K562 (cell line): ENCODE results near the gene PIP5KL1. TPM values are rescaled to one million over a fixed set of nuclear protein-coding genes. Genes with fewer than 3 reads are reported as not detected.

Source experiments
- ATAC-seq: fragments of 200-7000 bp; cut with Tn5 transposase; 3 replicates; pipeline ENCODE4 v1.9.1; 2020; ENCODE audit warnings: moderate library complexity
- BruUV-seq: library from RNA; stranded (reverse); fragments of 400-500 nt; replicated peaks from 2 replicates; lab custom pipeline; 2021; lab: Mats Ljungman, UMichigan
- CTCF ChIA-PET: fragments of 300-600 bp; formaldehyde crosslinking; extraction: SDS; loops from one replicate; lab custom pipeline; 2021; ENCODE audit warnings: low intra/inter-chr PET ratio; lab: Yijun Ruan, JAX
- POLR2A ChIA-PET: fragments of 300-600, 350-650 bp; sonication (Branson Sonifier 250); formaldehyde crosslinking; extraction: SDS; loops from one replicate; lab custom pipeline; 2021; ENCODE audit warnings: antibody characterized with exemption, inconsistent platforms; lab: Yijun Ruan, JAX
- DNase-seq, 4 experiments: peaks; one replicate each; pipeline versions ENCODE4 v3.0.0 to v3.0.0-alpha.2; 2011 to 2018; ENCODE audit warnings: low spot score in 3 of 4, mixed read lengths in 3 of 4; ENCODE audit errors: extremely low read depth in 1 of 4
- FAIRE-seq: peaks from 2 replicates; lab custom pipeline; 2011; peaks lifted over from hg19 to GRCh38; lab: Jason Lieb, UNC
- H2AFZ ChIP-seq: 2 replicates; pipeline ENCODE4 v1.6.0; 2011; ENCODE audit warnings: low read depth, low read length, control low read depth, inconsistent platforms
- H3K27ac ChIP-seq: fragments of 200-600 bp; 3 replicates; pipeline ENCODE4 v1.8.0; 2011; ENCODE audit warnings: low read depth, mild to moderate bottlenecking, control low read depth, inconsistent platforms, low read length, moderate library complexity, mixed read lengths; ENCODE audit errors: extremely low read depth
- H3K27me3 ChIP-seq, 2 experiments: fragments of 300-600 bp in 1 of 2; 2 replicates in 1 of 2; 3 replicates in 1 of 2; pipeline versions ENCODE4 v1.6.0 to v1.8.0; 2011; ENCODE audit warnings: inconsistent platforms in 2 of 2, low read length in 2 of 2, mild to moderate bottlenecking in 1 of 2, mixed read lengths in 1 of 2, moderate library complexity in 1 of 2; ENCODE audit not compliant: control insufficient read depth in 2 of 2, insufficient read depth in 2 of 2
- H3K36me3 ChIP-seq: fragments of 300-600 bp; 3 replicates; pipeline ENCODE4 v1.8.0; 2011; ENCODE audit warnings: mild to moderate bottlenecking, low read length, inconsistent platforms; ENCODE audit not compliant: control insufficient read depth, insufficient read depth
- H3K4me1 ChIP-seq, 2 experiments: fragments of 200-600 bp in 1 of 2; replicated peaks in 1 of 2; 2 replicates in 1 of 2; 3 replicates in 1 of 2; pipeline versions ENCODE4 v1.5.1 to v1.8.0; 2011; ENCODE audit warnings: inconsistent platforms in 2 of 2, low read length in 2 of 2, mild to moderate bottlenecking in 1 of 2, mixed read lengths in 1 of 2, moderate library complexity in 1 of 2; ENCODE audit not compliant: control insufficient read depth in 2 of 2, insufficient read depth in 2 of 2
- H3K4me2 ChIP-seq: 2 replicates; pipeline ENCODE4 v1.6.1; 2011; ENCODE audit warnings: low read length, control low read depth, inconsistent platforms, mixed read lengths; ENCODE audit not compliant: insufficient read depth
- H3K4me3 ChIP-seq: fragments of 200-600 bp; sonication (generic), shearing (Covaris generic); 2 replicates; pipeline ENCODE4 v1.5.1; 2016; ENCODE audit warnings: control low read depth, inconsistent platforms
- H3K79me2 ChIP-seq: fragments of 200-600 bp; 3 replicates; pipeline ENCODE4 v1.8.0; 2011; ENCODE audit warnings: low read length, inconsistent platforms; ENCODE audit not compliant: control insufficient read depth, insufficient read depth
- H3K9ac ChIP-seq, 2 experiments: 2 replicates each; pipeline versions ENCODE4 v1.6.0 to v1.6.1; 2011; ENCODE audit warnings: low read depth in 2 of 2, low read length in 2 of 2, control low read depth in 1 of 2, inconsistent platforms in 1 of 2, mild to moderate bottlenecking in 1 of 2, mixed read lengths in 1 of 2; ENCODE audit not compliant: insufficient read depth in 1 of 2
- H3K9me1 ChIP-seq: one replicate; pipeline ENCODE4 v1.6.0; 2011; ENCODE audit warnings: inconsistent platforms, mild to moderate bottlenecking, low read length, moderate library complexity; ENCODE audit not compliant: control insufficient read depth, insufficient read depth
- H3K9me3 ChIP-seq: replicated peaks from 2 replicates; pipeline ENCODE4 v1.5.1; 2011; ENCODE audit warnings: low read depth, low read length, inconsistent platforms; ENCODE audit not compliant: control insufficient read depth, insufficient read depth
- H4K20me1 ChIP-seq: replicated peaks from 2 replicates; pipeline ENCODE4 v1.6.1; 2011; ENCODE audit warnings: low read length, inconsistent platforms, mixed read lengths; ENCODE audit not compliant: control insufficient read depth, insufficient read depth
- ARHGAP35 ChIP-seq: fragments of 450-650 bp; IDR thresholded peaks from 2 replicates; pipeline ENCODE4 v1.6.1; 2018; ENCODE audit not compliant: partially characterized antibody
- RBM25 ChIP-seq: fragments of 200-400 bp; formaldehyde crosslinking; IDR thresholded peaks from 2 replicates; pipeline ENCODE4 v1.6.1; 2018; ENCODE audit warnings: low read length, low read depth, moderate library complexity; ENCODE audit not compliant: severe bottlenecking
- ZNF318 ChIP-seq, 2 experiments: fragments of 450-650 bp; IDR thresholded peaks; 2 replicates each; pipeline ENCODE4 v1.6.1; 2016; ENCODE audit warnings: mild to moderate bottlenecking in 2 of 2, borderline replicate concordance in 1 of 2, low read depth in 1 of 2, moderate library complexity in 1 of 2
- ZNF740 ChIP-seq, 3 experiments: fragments of 200-800 bp in 1 of 3; sonication (Bioruptor generic) in 1 of 3; sonication (generic) in 1 of 3; formaldehyde crosslinking in 1 of 3; IDR thresholded peaks; 2 replicates each; pipeline versions ENCODE4 v1.6.1 to v1.8.0; 2016 to 2022; ENCODE audit warnings: mild to moderate bottlenecking in 2 of 3, missing compliant biosample characterization in 2 of 3, missing genetic modification characterization in 2 of 3, missing genetic modification reagents in 1 of 3
- WGBS: fragments of 100-300 bp; shearing (Covaris generic); methylation state at CpG from one replicate; pipeline ENCODE4 v1.1.6; 2016; ENCODE audit warnings: low coverage, mixed read lengths; ENCODE audit not compliant: insufficient coverage; ENCODE audit errors: missing lambda C conversion rate; 5-methylcytosine and 5-hydroxymethylcytosine counted together
- in situ Hi-C: fragments of 300-500 bp; cut with MboI; formaldehyde crosslinking; loops from 4 replicates; pipeline ENCODE4 v1.15.0; 2018; ENCODE audit warnings: inconsistent platforms, mixed read lengths
- intact Hi-C: fragments of 100-400 bp; cut with micrococcal nuclease; formaldehyde crosslinking; loops from 2 replicates; pipeline ENCODE4 v1.14.2; 2022
- polyA plus RNA-seq, 8 experiments: library from polyadenylated mRNA; depleted of rRNA in 4 of 8; stranded (reverse) in 5 of 8; unstranded in 3 of 8; fragments of >200 nt; fragmentation: Nextera tagmentation in 2 of 8; fragmentation: Illumina TruSeq in 1 of 8; extraction: Ambion mirVana in 2 of 8; extraction: Trizol in 1 of 8; gene quantifications; 2 replicates each; pipeline versions ENCODE4 v1.2.1 to v1.2.3, GENCODE V29; 2011 to 2014; ENCODE audit warnings: inconsistent platforms in 1 of 8, missing spikeins in 1 of 8
- total RNA-seq, 7 experiments: library from RNA; depleted of rRNA in 6 of 7; stranded (reverse); fragments of >200 nt in 6 of 7; fragmentation: Illumina TruSeq in 2 of 7; extraction: Trizol in 2 of 7; gene quantifications; 2 replicates each; pipeline versions ENCODE4 v1.2.1 to v1.2.3, GENCODE V29; 2011 to 2021; ENCODE audit warnings: low replicate concordance in 1 of 7

Gene PIP5KL1
- total and polyA plus RNA-seq, 9 of the 15 experiments (the other 6 are each of a cell fraction or from before 2014, with no cell fraction given) = 0.18 to 4.8 (median 1.2) TPM

GRCh38 chr9:127878652-127879390, 51.8 kb downstream of the PIP5KL1 start:
- FAIRE-seq (peak; percentile 51), ATAC-seq (no peak), DNase-seq (no peak)
- Histone ChIP-seq H3K27ac (no peak overlapping the region), H3K9ac (peak overlapping the region in 1 of 2 experiments; percentile 94; a peak in 1 of 4 replicates), H3K9me1 (no peaks in the 10 kb centered on the region), H3K27me3 (no peaks in the 10 kb centered on the region), H3K4me3 (no peak overlapping the region), H3K36me3 (no peaks in the 10 kb centered on the region; the same call in 2 of the 3 replicates), H4K20me1 (no peaks in the 10 kb centered on the region), H3K4me2 (peak overlapping the region; percentile 80; the same call in 1 of the 2 replicates), H2AFZ (peak overlapping the region; percentile 91; the same call in 1 of the 2 replicates), H3K79me2 (peaks cover 12% of the 10 kb centered on the region; the same call in 2 of the 3 replicates), H3K9me3 (no peaks in the 10 kb centered on the region), H3K4me1 (peaks cover 19 to 42% of the 10 kb centered on the region in 2 experiments; a peak in 4 of 5 replicates)
- TF ChIP-seq RBM25 (peak; percentile 83), ZNF318 (IDR thresholded peaks at IDR 0.05; ENCODE audit: borderline replicate concordance in 1 of 2, low read depth in 1 of 2) (no peak), ARHGAP35 (peak; percentile 9), ZNF740 (CRISPR knock-in tag; IDR thresholded peaks at IDR 0.05) (peak; percentile 72; the same call in 1 of the 2 replicates), ZNF740 (tag; IDR thresholded peaks at IDR 0.05) (peak in 1 of 2 experiments; percentile 18; a peak in 1 of 4 replicates)
- POLR2A ChIA-PET = interaction anchor here (0.7 to 1.4 kb wide), 4 partner anchors 16 to 140 kb away, joined by 3 to 5 read pairs (median 4); no protein-coding TSS in a partner anchor
- intact Hi-C loops (loop anchor here (10.0 kb wide), 1 partner anchor 284 kb away; no protein-coding TSS in a partner anchor), in situ Hi-C loops (loop anchor here (5.0 to 10.0 kb wide), 3 partner anchors 33 to 377 kb away; no protein-coding TSS in a partner anchor)
- CTCF ChIA-PET = no interaction called here
- WGBS = 66% methylated on average over 6 of the region's 8 CpGs
- no TSS peak for BruUV-seq
